ENCODE results near the gene FBXL15. TPM values are rescaled to one million over a fixed set of nuclear protein-coding genes. Genes with fewer than 3 reads are reported as not detected.
A peak's percentile ranks its signal among the peaks of the same experiment; 100 is the strongest.

FBXL15 gene
- total and polyA plus RNA-seq, 2 of the 13 experiments (the other 11 are each of a cell fraction or from before 2014, with no cell fraction given), result 4.3 to 8.3 TPM

DNA sequence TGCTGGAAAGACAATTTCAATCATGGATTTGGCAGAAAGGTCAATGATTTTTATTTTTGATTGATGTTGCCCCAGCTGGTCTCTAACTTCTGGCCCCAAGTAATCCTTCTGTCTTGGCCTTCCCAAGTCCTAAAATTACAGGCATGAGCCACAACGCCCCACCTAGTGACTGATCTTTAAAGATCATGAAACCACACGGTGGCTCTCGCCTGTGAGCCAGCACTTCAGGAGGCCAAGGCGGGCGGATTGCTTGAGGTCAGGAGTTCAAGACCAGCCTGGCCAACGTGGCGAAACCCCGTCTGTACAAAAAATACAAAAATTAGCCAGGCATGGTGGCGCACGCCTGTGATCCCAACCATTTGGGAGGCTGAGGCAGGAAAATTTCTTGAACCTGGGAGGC is 43.3 kb downstream of the FBXL15 start (continued):
- TF ChIP-seq, protein P1, sequence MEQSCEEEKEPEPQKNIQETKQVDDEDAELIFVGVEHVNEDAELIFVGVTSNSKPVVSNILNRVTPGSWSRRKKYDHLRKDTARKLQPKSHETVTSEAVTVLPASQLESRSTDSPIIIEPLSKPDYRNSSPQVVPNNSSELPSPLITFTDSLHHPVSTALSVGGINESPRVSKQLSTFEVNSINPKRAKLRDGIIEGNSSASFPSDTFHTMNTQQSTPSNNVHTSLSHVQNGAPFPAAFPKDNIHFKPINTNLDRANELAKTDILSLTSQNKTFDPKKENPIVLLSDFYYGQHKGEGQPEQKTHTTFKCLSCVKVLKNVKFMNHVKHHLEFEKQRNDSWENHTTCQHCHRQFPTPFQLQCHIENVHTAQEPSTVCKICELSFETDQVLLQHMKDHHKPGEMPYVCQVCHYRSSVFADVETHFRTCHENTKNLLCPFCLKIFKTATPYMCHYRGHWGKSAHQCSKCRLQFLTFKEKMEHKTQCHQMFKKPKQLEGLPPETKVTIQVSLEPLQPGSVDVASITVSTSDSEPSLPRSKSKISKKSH (CRISPR knock-in tag; IDR thresholded peaks at IDR 0.05; ENCODE audit: borderline replicate concordance), result no peak
- TF ChIP-seq ZC3H4 (CRISPR knock-in tag; IDR thresholded peaks at IDR 0.05; ENCODE audit: borderline replicate concordance), result no peak
- no peak for TF ChIP-seq ZSCAN22 (CRISPR knock-in tag; IDR thresholded peaks at IDR 0.05)
- peak; percentile 55 for TF ChIP-seq ZMYM3 (CRISPR knock-in tag; IDR thresholded peaks at IDR 0.05)
- peak; percentile 29; the same call in 1 of the 2 replicates for TF ChIP-seq ZNF644 (CRISPR knock-in tag; IDR thresholded peaks at IDR 0.05; ENCODE audit: low read depth)
- no peak for TF ChIP-seq HMGA1 (CRISPR knock-in tag; conservative IDR thresholded peaks at IDR 0.05)

DNA sequence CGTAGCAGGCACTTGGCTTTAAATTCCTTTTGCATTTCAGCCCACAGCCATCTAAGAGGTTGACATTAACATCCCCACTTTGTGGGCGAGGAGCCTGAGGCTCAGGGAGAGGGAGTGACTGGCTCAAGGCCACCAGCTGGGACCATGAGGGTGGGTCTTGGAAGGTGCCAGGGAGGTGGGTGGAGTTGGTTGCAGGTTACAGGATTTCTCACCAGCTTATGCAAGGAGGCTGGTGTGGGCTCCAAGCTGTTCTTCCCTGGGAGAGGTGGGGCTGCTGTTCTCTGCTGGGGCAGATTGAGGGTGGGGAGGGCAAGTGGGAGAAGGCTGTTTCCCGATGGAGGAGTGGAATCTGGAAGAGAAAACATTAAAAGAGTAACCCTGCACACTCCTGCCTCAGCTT is 44.8 kb downstream of the FBXL15 start:
- intact Hi-C loops (cut with micrococcal nuclease; ENCODE audit: unreplicated experiment) (no loop called here), in situ Hi-C loops (cut with HindIII; ENCODE audit: extremely low pct_ligation_motif_present, low pct_unique_long_range_greater_than_20kb) (no loop called here)
- Histone ChIP-seq H3K27ac (ENCODE audit: extremely low read length, insufficient read depth, low read length) (no peak overlapping the region), H3K9me3 (ENCODE audit: low read length) (no peaks in the 10 kb centered on the region), H3K79me2 (ENCODE audit: insufficient read depth, low read length) (no peaks in the 10 kb centered on the region), H3K36me3 (replicated peaks in 1 of 2; ENCODE audit: control insufficient read depth in 1 of 2, insufficient read depth in 2 of 2, low read length in 2 of 2) (no peaks in the 10 kb centered on the region), H3K4me1 (ENCODE audit: insufficient read depth, low read length) (peaks cover 36% of the 10 kb centered on the region), H3K4me3 (replicated peaks in 1 of 3; ENCODE audit: insufficient read depth in 1 of 3, low read depth in 2 of 3, low read length in 3 of 3) (no peak overlapping the region), H3K4me2 (ENCODE audit: low read depth, low read length) (no peak overlapping the region), H2AFZ (ENCODE audit: low read length) (no peak overlapping the region), H3K9ac (ENCODE audit: insufficient read depth, low read depth, low read length) (no peak overlapping the region), H4K20me1 (ENCODE audit: insufficient read depth, low read length) (no peaks in the 10 kb centered on the region), H3K27me3 (ENCODE audit: control insufficient read depth in 1 of 2, insufficient read depth in 2 of 2, low read length in 2 of 2) (no peaks in the 10 kb centered on the region)
- CTCF ChIA-PET (ENCODE audit: low intra/inter-chr PET ratio, low total read pairs), result no interaction called here
- BruUV-seq (replicated peaks), result no TSS peak
- TF ChIP-seq AGO1 (IDR thresholded peaks at IDR 0.05; ENCODE audit: low read depth, low read length, poor library complexity, severe bottlenecking), result no peak
- no peak for FAIRE-seq
- no peak for DNase-seq (ENCODE audit: low spot score)
- ATAC-seq, result no peak
- WGBS (ENCODE audit: low lambda C conversion rate), result 67% methylated on average over 3 of the region's 3 CpGs
- POLR2A ChIA-PET, result interaction anchor here (1.0 kb wide), 1 partner anchor 32 kb away, joined by 3 read pairs; no protein-coding TSS in a partner anchor

All from HepG2 (cell line).